ENCODE data around the gene CDH13.

DNA sequence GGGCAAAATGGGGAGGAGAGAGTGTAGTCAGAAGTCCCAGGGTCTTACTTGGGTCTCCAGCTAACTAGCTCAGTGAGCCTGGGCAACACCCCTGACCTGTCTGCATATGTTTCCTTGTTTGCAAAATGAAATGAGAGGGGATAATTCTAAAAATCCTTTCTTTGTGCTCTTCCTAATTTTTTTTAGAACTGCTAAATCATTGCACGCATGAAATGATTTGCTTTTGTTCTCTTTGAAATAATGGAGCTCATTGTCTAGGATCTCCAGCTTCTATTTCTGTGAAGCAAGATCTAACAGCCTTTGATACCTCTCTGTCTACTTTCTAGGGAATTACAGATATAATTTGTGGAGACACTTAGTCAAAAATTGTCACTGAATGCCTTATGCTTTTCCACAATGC is 181.3 kb downstream of the CDH13 start:
- TF ChIP-seq, protein P1, sequence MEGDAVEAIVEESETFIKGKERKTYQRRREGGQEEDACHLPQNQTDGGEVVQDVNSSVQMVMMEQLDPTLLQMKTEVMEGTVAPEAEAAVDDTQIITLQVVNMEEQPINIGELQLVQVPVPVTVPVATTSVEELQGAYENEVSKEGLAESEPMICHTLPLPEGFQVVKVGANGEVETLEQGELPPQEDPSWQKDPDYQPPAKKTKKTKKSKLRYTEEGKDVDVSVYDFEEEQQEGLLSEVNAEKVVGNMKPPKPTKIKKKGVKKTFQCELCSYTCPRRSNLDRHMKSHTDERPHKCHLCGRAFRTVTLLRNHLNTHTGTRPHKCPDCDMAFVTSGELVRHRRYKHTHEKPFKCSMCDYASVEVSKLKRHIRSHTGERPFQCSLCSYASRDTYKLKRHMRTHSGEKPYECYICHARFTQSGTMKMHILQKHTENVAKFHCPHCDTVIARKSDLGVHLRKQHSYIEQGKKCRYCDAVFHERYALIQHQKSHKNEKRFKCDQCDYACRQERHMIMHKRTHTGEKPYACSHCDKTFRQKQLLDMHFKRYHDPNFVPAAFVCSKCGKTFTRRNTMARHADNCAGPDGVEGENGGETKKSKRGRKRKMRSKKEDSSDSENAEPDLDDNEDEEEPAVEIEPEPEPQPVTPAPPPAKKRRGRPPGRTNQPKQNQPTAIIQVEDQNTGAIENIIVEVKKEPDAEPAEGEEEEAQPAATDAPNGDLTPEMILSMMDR (IDR thresholded peaks at IDR 0.05): no peak
- no peak for TF ChIP-seq EP300 (IDR thresholded peaks at IDR 0.05)
- no peak for TF ChIP-seq POLR2A (IDR thresholded peaks at IDR 0.05)
